Measurements from ENCODE around the gene IGFN1. TPM values are rescaled to one million over a fixed set of nuclear protein-coding genes. Genes with fewer than 3 reads are reported as not detected.

Gene IGFN1
- total and polyA plus RNA-seq, 9 of the 15 experiments (the other 6 are each of a cell fraction or from before 2014, with no cell fraction given), result 0.04 TPM; not detected in 8

DNA sequence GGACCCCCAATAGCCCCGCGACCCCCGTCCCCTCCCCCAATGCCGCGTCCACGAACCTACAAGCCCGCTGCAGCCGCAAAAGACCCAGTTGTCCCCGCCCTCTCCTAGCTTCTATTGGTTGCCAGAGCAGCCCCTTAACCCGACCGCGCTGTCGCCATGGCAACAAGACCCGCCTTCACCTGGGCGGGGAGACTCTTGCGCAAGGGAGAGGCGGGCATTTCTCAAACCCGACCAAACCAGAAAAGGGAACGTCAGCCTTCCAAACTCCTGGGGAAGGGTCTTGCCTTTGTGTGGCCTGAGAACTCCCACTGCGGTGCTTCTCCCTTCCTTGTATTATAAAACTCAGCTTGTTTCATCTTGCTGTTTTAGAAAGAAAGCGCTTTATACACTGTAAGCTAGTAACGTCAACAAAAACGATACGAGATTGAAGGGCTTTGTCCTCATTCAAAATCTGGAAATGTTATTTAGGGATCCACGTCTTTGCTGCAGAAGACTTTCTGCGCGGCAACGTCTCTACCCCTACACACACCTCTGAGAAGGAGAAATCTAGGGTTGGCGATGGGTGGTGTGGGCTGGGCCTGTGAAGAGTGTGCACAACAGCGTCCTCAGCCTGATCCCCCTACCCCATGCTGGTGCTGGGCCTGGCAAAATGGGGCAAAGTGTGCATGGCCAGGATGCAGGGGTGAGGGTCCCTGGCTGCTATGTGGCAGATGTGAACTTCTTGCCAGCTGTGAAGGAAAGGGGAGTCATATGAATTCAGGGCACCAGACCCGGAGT lies 36.0 kb upstream of the IGFN1 start, which contains the start of gene TMEM9 (continued):
- TF ChIP-seq, protein P1, sequence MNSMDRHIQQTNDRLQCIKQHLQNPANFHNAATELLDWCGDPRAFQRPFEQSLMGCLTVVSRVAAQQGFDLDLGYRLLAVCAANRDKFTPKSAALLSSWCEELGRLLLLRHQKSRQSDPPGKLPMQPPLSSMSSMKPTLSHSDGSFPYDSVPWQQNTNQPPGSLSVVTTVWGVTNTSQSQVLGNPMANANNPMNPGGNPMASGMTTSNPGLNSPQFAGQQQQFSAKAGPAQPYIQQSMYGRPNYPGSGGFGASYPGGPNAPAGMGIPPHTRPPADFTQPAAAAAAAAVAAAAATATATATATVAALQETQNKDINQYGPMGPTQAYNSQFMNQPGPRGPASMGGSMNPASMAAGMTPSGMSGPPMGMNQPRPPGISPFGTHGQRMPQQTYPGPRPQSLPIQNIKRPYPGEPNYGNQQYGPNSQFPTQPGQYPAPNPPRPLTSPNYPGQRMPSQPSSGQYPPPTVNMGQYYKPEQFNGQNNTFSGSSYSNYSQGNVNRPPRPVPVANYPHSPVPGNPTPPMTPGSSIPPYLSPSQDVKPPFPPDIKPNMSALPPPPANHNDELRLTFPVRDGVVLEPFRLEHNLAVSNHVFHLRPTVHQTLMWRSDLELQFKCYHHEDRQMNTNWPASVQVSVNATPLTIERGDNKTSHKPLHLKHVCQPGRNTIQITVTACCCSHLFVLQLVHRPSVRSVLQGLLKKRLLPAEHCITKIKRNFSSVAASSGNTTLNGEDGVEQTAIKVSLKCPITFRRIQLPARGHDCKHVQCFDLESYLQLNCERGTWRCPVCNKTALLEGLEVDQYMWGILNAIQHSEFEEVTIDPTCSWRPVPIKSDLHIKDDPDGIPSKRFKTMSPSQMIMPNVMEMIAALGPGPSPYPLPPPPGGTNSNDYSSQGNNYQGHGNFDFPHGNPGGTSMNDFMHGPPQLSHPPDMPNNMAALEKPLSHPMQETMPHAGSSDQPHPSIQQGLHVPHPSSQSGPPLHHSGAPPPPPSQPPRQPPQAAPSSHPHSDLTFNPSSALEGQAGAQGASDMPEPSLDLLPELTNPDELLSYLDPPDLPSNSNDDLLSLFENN (IDR thresholded peaks at IDR 0.05; ENCODE audit: low read depth in 2 of 2, low read length in 2 of 2), result no peak
- TF ChIP-seq ZFP1 (CRISPR knock-in tag; IDR thresholded peaks at IDR 0.05) (no peak), ATF1 (CRISPR knock-in tag; IDR thresholded peaks at IDR 0.05) (no peak), ATF1 (tag; IDR thresholded peaks at IDR 0.05) (peak; percentile 74), MAFK (IDR thresholded peaks at IDR 0.05; ENCODE audit: low read length) (no peak), ZNF780A (CRISPR knock-in tag; IDR thresholded peaks at IDR 0.05) (no peak), CEBPG (CRISPR knock-in tag; IDR thresholded peaks at IDR 0.05) (peak; percentile 100), CEBPG (tag; conservative IDR thresholded peaks at IDR 0.05 in 1 of 2, IDR thresholded peaks at IDR 0.05 in 1 of 2) (peak; percentile 99 to 100), MEF2A (IDR thresholded peaks at IDR 0.05; ENCODE audit: control insufficient read depth, low read depth, low read length) (no peak), RAD51 (IDR thresholded peaks at IDR 0.05; ENCODE audit: borderline replicate concordance, low read depth) (no peak), STAT5A (IDR thresholded peaks at IDR 0.05; ENCODE audit: borderline replicate concordance, low read length) (no peak), ZNF785 (CRISPR knock-in tag; IDR thresholded peaks at IDR 0.05) (no peak), HDAC8 (tag; IDR thresholded peaks at IDR 0.05) (no peak), THAP12 (CRISPR knock-in tag; IDR thresholded peaks at IDR 0.05) (no peak)
- TF ChIP-seq, protein P2, sequence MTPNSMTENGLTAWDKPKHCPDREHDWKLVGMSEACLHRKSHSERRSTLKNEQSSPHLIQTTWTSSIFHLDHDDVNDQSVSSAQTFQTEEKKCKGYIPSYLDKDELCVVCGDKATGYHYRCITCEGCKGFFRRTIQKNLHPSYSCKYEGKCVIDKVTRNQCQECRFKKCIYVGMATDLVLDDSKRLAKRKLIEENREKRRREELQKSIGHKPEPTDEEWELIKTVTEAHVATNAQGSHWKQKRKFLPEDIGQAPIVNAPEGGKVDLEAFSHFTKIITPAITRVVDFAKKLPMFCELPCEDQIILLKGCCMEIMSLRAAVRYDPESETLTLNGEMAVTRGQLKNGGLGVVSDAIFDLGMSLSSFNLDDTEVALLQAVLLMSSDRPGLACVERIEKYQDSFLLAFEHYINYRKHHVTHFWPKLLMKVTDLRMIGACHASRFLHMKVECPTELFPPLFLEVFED (CRISPR knock-in tag; conservative IDR thresholded peaks at IDR 0.05), result 0 out of 2 replicates have a peak, but pooled peaks have one; percentile 10
- TF ChIP-seq, protein P3, sequence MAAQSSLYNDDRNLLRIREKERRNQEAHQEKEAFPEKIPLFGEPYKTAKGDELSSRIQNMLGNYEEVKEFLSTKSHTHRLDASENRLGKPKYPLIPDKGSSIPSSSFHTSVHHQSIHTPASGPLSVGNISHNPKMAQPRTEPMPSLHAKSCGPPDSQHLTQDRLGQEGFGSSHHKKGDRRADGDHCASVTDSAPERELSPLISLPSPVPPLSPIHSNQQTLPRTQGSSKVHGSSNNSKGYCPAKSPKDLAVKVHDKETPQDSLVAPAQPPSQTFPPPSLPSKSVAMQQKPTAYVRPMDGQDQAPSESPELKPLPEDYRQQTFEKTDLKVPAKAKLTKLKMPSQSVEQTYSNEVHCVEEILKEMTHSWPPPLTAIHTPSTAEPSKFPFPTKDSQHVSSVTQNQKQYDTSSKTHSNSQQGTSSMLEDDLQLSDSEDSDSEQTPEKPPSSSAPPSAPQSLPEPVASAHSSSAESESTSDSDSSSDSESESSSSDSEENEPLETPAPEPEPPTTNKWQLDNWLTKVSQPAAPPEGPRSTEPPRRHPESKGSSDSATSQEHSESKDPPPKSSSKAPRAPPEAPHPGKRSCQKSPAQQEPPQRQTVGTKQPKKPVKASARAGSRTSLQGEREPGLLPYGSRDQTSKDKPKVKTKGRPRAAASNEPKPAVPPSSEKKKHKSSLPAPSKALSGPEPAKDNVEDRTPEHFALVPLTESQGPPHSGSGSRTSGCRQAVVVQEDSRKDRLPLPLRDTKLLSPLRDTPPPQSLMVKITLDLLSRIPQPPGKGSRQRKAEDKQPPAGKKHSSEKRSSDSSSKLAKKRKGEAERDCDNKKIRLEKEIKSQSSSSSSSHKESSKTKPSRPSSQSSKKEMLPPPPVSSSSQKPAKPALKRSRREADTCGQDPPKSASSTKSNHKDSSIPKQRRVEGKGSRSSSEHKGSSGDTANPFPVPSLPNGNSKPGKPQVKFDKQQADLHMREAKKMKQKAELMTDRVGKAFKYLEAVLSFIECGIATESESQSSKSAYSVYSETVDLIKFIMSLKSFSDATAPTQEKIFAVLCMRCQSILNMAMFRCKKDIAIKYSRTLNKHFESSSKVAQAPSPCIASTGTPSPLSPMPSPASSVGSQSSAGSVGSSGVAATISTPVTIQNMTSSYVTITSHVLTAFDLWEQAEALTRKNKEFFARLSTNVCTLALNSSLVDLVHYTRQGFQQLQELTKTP (IDR thresholded peaks at IDR 0.05; ENCODE audit: low read depth in 1 of 2, partially characterized antibody in 2 of 2), result no peak

Data from K562 (cell line).